GM19438 (cell line): ENCODE data around the gene CNPY2.

ENCODE experiments used
- ATAC-seq: cut with Tn5 transposase; IDR thresholded peaks from one replicate; pipeline ENCODE4 v1.9.1; 2021; ENCODE audit warnings: low read depth; ENCODE audit not compliant: unreplicated experiment

Gene CNPY2

GRCh38 chr12:56261503-56262232, 54.1 kb downstream of the CNPY2 start:
- no peak for ATAC-seq

DNA sequence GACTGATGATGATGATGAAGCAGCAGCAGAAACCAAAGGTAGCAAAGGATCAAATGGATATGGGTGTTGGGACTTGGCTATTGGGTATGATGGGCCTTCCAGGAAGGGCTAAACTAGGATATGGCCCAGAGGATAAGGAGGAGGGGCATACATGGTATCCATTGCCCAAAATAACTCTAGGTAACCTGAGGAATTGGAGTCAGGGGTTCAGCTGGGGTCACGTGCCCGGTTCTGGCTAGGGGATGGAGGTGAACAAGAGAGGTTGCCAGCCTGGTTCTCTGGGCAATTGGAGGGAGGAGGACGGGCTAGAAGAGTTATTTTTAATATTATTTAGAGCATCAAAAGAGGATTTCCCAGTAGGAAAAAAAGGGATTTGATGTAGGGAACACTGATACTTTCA, 54.9 kb downstream of the CNPY2 start:
- ATAC-seq, result no peak

DNA sequence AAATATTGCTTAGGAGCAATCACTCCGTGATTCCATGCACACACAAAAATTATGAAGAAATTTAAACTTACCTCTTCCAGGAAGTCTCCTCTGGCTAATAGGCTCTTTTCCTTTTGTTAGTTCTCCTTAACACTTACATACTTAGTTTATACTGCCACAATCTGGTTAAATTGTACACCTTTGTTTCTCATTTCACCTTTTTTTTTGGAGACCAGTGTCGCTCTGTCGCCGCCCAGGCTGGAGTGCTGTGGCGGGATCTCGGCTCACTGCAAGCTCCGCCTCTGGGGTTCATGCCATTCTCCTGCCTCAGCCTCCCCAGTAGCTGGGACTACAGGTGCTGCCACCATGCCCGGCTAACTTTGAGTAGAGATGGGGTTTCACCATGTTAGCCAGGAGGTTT, 55.4 kb downstream of the CNPY2 start:
- ATAC-seq, result no peak
